ENCODE results near the gene ZBTB20. TPM values are rescaled to one million over a fixed set of nuclear protein-coding genes. Genes with fewer than 3 reads are reported as not detected.

The ZBTB20 gene
- total RNA-seq, 1 experiment from 2014 or later = 26.5 TPM

GRCh38 chr3:114447545-114447944 lies 699.5 kb downstream of the ZBTB20 start:
- Histone ChIP-seq H3K27me3 (ENCODE audit: insufficient read depth, low read depth) (no peaks in the 10 kb centered on the region), H3K36me3 (ENCODE audit: low read depth) (no peaks in the 10 kb centered on the region), H3K79me2 (ENCODE audit: low read depth) (no peaks in the 10 kb centered on the region), H3K4me3 (no peak overlapping the region), H3K9me2 (ENCODE audit: insufficient read depth) (no peaks in the 10 kb centered on the region), H3K4me1 (replicated peaks; ENCODE audit: insufficient read depth) (0 out of 2 replicates have a peak, but pooled peaks cover 3% of the 10 kb centered on the region), H3K27ac (no peak overlapping the region), H2AFZ (no peak overlapping the region), H4K20me1 (ENCODE audit: insufficient read depth) (peaks cover 3% of the 10 kb centered on the region; the same call in 1 of the 2 replicates), H3F3A (ENCODE audit: insufficient read depth, low read depth) (no peaks in the 10 kb centered on the region), H3K9me3 (ENCODE audit: insufficient read depth, low read depth) (no peaks in the 10 kb centered on the region), H3K4me2 (no peak overlapping the region)
- DNase-seq = no peak
- TF ChIP-seq EZH2 (IDR thresholded peaks at IDR 0.05; ENCODE audit: low read depth) = no peak
- TF ChIP-seq CTCF (conservative IDR thresholded peaks at IDR 0.05) = no peak
- no TSS peak for BruUV-seq (replicated peaks)
- ChIA-PET POLR2A (ENCODE audit: unreplicated experiment) (no interaction called here), CTCF (interaction anchor here (1.1 kb wide), 1 partner anchor 1367 kb away, joined by 3 read pairs; no protein-coding TSS in a partner anchor)
- intact Hi-C loops (cut with micrococcal nuclease; ENCODE audit: unreplicated experiment) = no loop called here

DNA sequence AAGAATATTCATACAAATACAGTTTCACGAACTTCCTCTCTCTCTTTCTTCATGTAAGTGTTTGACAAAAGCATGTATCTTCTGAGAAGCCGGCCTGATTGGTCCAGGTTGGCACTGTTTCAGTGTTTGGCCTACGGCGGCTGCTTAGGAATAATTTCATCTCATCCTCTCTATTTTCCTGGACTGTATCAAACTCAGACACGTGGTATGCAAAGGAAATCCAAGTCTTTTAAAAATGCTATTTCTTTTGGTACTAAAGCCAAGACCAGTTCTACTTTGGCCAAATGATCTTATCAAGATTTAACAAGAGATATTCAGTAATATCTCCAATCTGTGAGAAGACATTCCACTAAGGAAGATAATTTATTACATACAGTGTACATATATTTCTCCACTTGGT lies 700.5 kb downstream of the ZBTB20 start:
- Histone ChIP-seq H4K20me1 (ENCODE audit: insufficient read depth) (peaks cover 3% of the 10 kb centered on the region; the same call in 1 of the 2 replicates), H3K36me3 (ENCODE audit: low read depth) (no peaks in the 10 kb centered on the region), H3F3A (ENCODE audit: insufficient read depth, low read depth) (no peaks in the 10 kb centered on the region), H3K4me3 (no peak overlapping the region), H3K4me1 (replicated peaks; ENCODE audit: insufficient read depth) (0 out of 2 replicates have a peak, but pooled peaks cover 6% of the 10 kb centered on the region), H3K9me3 (ENCODE audit: insufficient read depth, low read depth) (no peaks in the 10 kb centered on the region), H3K79me2 (ENCODE audit: low read depth) (no peaks in the 10 kb centered on the region), H3K4me2 (no peak overlapping the region), H3K9me2 (ENCODE audit: insufficient read depth) (no peaks in the 10 kb centered on the region), H3K27me3 (ENCODE audit: insufficient read depth, low read depth) (no peaks in the 10 kb centered on the region), H2AFZ (no peak overlapping the region), H3K27ac (no peak overlapping the region)
- ChIA-PET POLR2A (ENCODE audit: unreplicated experiment) (no interaction called here), CTCF (no interaction called here)
- DNase-seq = no peak
- intact Hi-C loops (cut with micrococcal nuclease; ENCODE audit: unreplicated experiment) = no loop called here
- no peak for TF ChIP-seq CTCF (conservative IDR thresholded peaks at IDR 0.05)
- TF ChIP-seq EZH2 (IDR thresholded peaks at IDR 0.05; ENCODE audit: low read depth) = no peak
- no TSS peak for BruUV-seq (replicated peaks)

- no peak overlapping the region for H2AFZ ChIP-seq
- TF ChIP-seq EZH2 (IDR thresholded peaks at IDR 0.05; ENCODE audit: low read depth) = no peak
- TF ChIP-seq CTCF (conservative IDR thresholded peaks at IDR 0.05) = no peak
- ChIA-PET CTCF (no interaction called here), POLR2A (ENCODE audit: unreplicated experiment) (no interaction called here)
- no peaks in the 10 kb centered on the region for H4K20me1 ChIP-seq (ENCODE audit: insufficient read depth)
- no TSS peak for BruUV-seq (replicated peaks)
- intact Hi-C loops (cut with micrococcal nuclease; ENCODE audit: unreplicated experiment) = no loop called here
- H3K27me3 ChIP-seq (ENCODE audit: insufficient read depth, low read depth) = no peaks in the 10 kb centered on the region
- no peaks in the 10 kb centered on the region for H3K36me3 ChIP-seq (ENCODE audit: low read depth)
- H3K9me3 ChIP-seq (ENCODE audit: insufficient read depth, low read depth) = no peaks in the 10 kb centered on the region
- no peak overlapping the region for H3K4me3 ChIP-seq
- DNase-seq = no peak
- no peaks in the 10 kb centered on the region for H3F3A ChIP-seq (ENCODE audit: insufficient read depth, low read depth)
- no peak overlapping the region for H3K4me2 ChIP-seq
- H3K27ac ChIP-seq = no peak overlapping the region
- H3K9me2 ChIP-seq (ENCODE audit: insufficient read depth) = 0 out of 2 replicates have a peak, but pooled peaks cover 3% of the 10 kb centered on the region
- no peaks in the 10 kb centered on the region for H3K79me2 ChIP-seq (ENCODE audit: low read depth)
- H3K4me1 ChIP-seq (replicated peaks; ENCODE audit: insufficient read depth) = 0 out of 2 replicates have a peak, but pooled peaks cover 6% of the 10 kb centered on the region
Measured at GRCh38 chr3:114445233-114445632, 701.9 kb downstream of the ZBTB20 start.

All from PC-9 (cell line).